NCI-H774 (cell line): ENCODE results near the gene ITGAL.
"Not testable (repeated sequence)": the region's sequence is repeated elsewhere in the genome, so short reads cannot be mapped to it uniquely, and the experiment has no call there.

Source experiments
- DNase-seq: peaks from one replicate; lab custom pipeline; 2025; lab: John Stamatoyannopoulos, UW

Gene ITGAL

GRCh38 chr16:30491744-30492308, 19.3 kb downstream of the ITGAL start:
- no peak for DNase-seq

GRCh38 chr16:30493941-30494488, 21.5 kb downstream of the ITGAL start:
- DNase-seq, result no peak

GRCh38 chr16:30494709-30495108, 22.2 kb downstream of the ITGAL start:
- DNase-seq, result no peak

GRCh38 chr16:30499284-30499683, 26.7 kb downstream of the ITGAL start:
- no peak for DNase-seq

- DNase-seq, result no peak
Observed at GRCh38 chr16:30503403-30504296, 31.1 kb downstream of the ITGAL start.

GRCh38 chr16:30509081-30509765, 36.7 kb downstream of the ITGAL start:
- DNase-seq, result no peak

GRCh38 chr16:30510376-30510938, 37.9 kb downstream of the ITGAL start:
- DNase-seq, result no peak

GRCh38 chr16:30511509-30511908, 39.0 kb downstream of the ITGAL start:
- DNase-seq, result no peak

GRCh38 chr16:30515275-30515674, 42.7 kb downstream of the ITGAL start:
- no peak for DNase-seq

- no peak for DNase-seq
Observed at GRCh38 chr16:30518552-30518951, 46.0 kb downstream of the ITGAL start.

GRCh38 chr16:30519120-30520049, 46.8 kb downstream of the ITGAL start:
- DNase-seq, result no peak

GRCh38 chr16:30521476-30521872, 48.9 kb downstream of the ITGAL start:
- no peak for DNase-seq

GRCh38 chr16:30521873-30522641, 49.5 kb downstream of the ITGAL start:
- no peak for DNase-seq

GRCh38 chr16:30522702-30523463, 50.3 kb downstream of the ITGAL start:
- not testable (repeated sequence) for DNase-seq

GRCh38 chr16:30523768-30524574, 51.4 kb downstream of the ITGAL start:
- DNase-seq, result no peak

- DNase-seq, result no peak
Observed at GRCh38 chr16:30524575-30525568, 52.3 kb downstream of the ITGAL start.

- no peak for DNase-seq
Observed at GRCh38 chr16:30525844-30526136, 53.2 kb downstream of the ITGAL start.
